ENCODE measurements around the gene ENDOD1.

The ENDOD1 gene

GRCh38 chr11:95154514-95154913 is 64.9 kb downstream of the ENDOD1 start:
- Histone ChIP-seq H4K91ac (ENCODE audit: low read depth, low read length) (no peak overlapping the region), H3K9me3 (ENCODE audit: insufficient read depth, low read depth, low read length) (no peaks in the 10 kb centered on the region), H2AFZ (ENCODE audit: insufficient read depth, low read length, poor library complexity) (no peak overlapping the region), H3K27me3 (ENCODE audit: insufficient read depth, low read length) (no peaks in the 10 kb centered on the region), H4K8ac (ENCODE audit: low read depth, low read length) (no peak overlapping the region), H3K14ac (ENCODE audit: low read length) (no peak overlapping the region), H3K4ac (ENCODE audit: low read depth, low read length) (no peak overlapping the region), H3K23ac (ENCODE audit: low read length) (no peak overlapping the region), H4K12ac (ENCODE audit: low read depth, low read length) (no peak overlapping the region), H3K9ac (ENCODE audit: low read length) (no peak overlapping the region), H2AK5ac (ENCODE audit: low read length) (no peak overlapping the region), H3K4me2 (ENCODE audit: low read length) (no peak overlapping the region), H3K4me3 (ENCODE audit: low read depth, low read length) (no peak overlapping the region), H3K18ac (ENCODE audit: low read length) (no peak overlapping the region), H2BK120ac (ENCODE audit: insufficient read depth, low read length, poor library complexity) (no peak overlapping the region), H3K79me1 (ENCODE audit: low read length) (peaks cover 21% of the 10 kb centered on the region), H3K36me3 (ENCODE audit: control insufficient read depth in 1 of 2, insufficient read depth in 2 of 2, low read length in 2 of 2) (no peaks in the 10 kb centered on the region), H3K79me2 (ENCODE audit: control insufficient read depth, insufficient read depth, low read length, poor library complexity) (peaks cover 10% of the 10 kb centered on the region), H2BK12ac (ENCODE audit: low read length) (no peak overlapping the region), H2BK5ac (ENCODE audit: low read depth, low read length, poor library complexity) (no peak overlapping the region), H3K4me1 (ENCODE audit: control insufficient read depth in 1 of 2, insufficient read depth in 2 of 2, low read length in 2 of 2) (peaks cover 8 to 13% of the 10 kb centered on the region in 2 experiments), H3K27ac (ENCODE audit: low read depth, low read length) (no peak overlapping the region)
- peak; percentile 27 to 71 for DNase-seq

- Histone ChIP-seq H2BK5ac (ENCODE audit: low read depth, low read length, poor library complexity) (no peak overlapping the region), H3K27ac (ENCODE audit: low read depth, low read length) (no peak overlapping the region)
- no CpG with 5 or more reads among the region's 4 CpGs for WGBS (ENCODE audit: extremely low coverage, insufficient coverage, insufficient read length)
These were observed 65.7 kb downstream of the ENDOD1 start for GRCh38 chr11:95155385-95155784.

DNA sequence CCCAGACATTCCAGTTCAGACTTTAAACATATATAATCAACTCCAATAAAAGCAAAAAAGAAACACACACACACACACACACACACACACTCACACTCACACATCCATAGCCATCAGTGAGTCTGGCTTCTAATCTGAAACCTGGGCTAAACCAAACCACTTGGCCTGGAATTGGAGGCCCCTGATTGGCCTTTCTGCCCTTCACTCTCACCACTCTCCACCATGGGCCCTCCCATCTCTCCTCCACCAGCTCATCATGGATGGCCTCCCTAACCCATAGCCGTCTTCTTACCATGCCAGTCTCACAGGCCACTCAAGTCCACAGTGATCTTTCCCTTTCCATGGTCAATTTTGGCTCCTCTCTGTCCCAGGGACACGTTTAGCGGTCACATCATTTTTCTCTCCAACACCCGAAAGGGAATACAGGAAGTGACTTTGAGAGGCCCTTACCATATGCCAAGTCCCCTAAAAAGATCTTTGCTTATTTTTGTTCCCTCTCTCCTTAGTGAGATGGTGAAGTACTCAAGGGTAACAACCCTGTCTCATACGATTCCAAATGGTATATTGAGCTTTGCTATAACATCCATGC is 66.6 kb downstream of the ENDOD1 start:
- peaks cover 4% of the 10 kb centered on the region for H3K79me1 ChIP-seq (ENCODE audit: low read length)
- WGBS (ENCODE audit: extremely low coverage, insufficient coverage, insufficient read length) = no CpG with 5 or more reads among the region's 5 CpGs
- no peak overlapping the region for H4K91ac ChIP-seq (ENCODE audit: low read depth, low read length)
- H3K4ac ChIP-seq (ENCODE audit: low read depth, low read length) = no peak overlapping the region
- no peak overlapping the region for H3K4me3 ChIP-seq (ENCODE audit: low read depth, low read length)
- H3K36me3 ChIP-seq (ENCODE audit: control insufficient read depth in 1 of 2, insufficient read depth in 2 of 2, low read length in 2 of 2) = no peaks in the 10 kb centered on the region
- no peak overlapping the region for H4K12ac ChIP-seq (ENCODE audit: low read depth, low read length)
- H3K14ac ChIP-seq (ENCODE audit: low read length) = no peak overlapping the region
- H2BK12ac ChIP-seq (ENCODE audit: low read length) = no peak overlapping the region
- no peaks in the 10 kb centered on the region for H3K9me3 ChIP-seq (ENCODE audit: insufficient read depth, low read depth, low read length)
- no peak overlapping the region for H4K8ac ChIP-seq (ENCODE audit: low read depth, low read length)
- H3K9ac ChIP-seq (ENCODE audit: low read length) = no peak overlapping the region
- H3K4me1 ChIP-seq (ENCODE audit: control insufficient read depth in 1 of 2, insufficient read depth in 2 of 2, low read length in 2 of 2) = peaks cover 0 to 5% of the 10 kb centered on the region in 2 experiments
- H2BK5ac ChIP-seq (ENCODE audit: low read depth, low read length, poor library complexity) = no peak overlapping the region
- peaks cover under 1% of the 10 kb centered on the region for H3K79me2 ChIP-seq (ENCODE audit: control insufficient read depth, insufficient read depth, low read length, poor library complexity)
- no peak overlapping the region for H2AFZ ChIP-seq (ENCODE audit: insufficient read depth, low read length, poor library complexity)
- no peak overlapping the region for H3K27ac ChIP-seq (ENCODE audit: low read depth, low read length)
- H3K27me3 ChIP-seq (ENCODE audit: insufficient read depth, low read length) = no peaks in the 10 kb centered on the region
- H3K18ac ChIP-seq (ENCODE audit: low read length) = no peak overlapping the region
- no peak overlapping the region for H3K23ac ChIP-seq (ENCODE audit: low read length)
- no peak for DNase-seq
- no peak overlapping the region for H2AK5ac ChIP-seq (ENCODE audit: low read length)
- H3K4me2 ChIP-seq (ENCODE audit: low read length) = no peak overlapping the region
- no peak overlapping the region for H2BK120ac ChIP-seq (ENCODE audit: insufficient read depth, low read length, poor library complexity)

More at GRCh38 chr11:95155385-95155784, 65.7 kb downstream of the ENDOD1 start:
- H2BK120ac ChIP-seq (ENCODE audit: insufficient read depth, low read length, poor library complexity) = no peak overlapping the region
- H4K12ac ChIP-seq (ENCODE audit: low read depth, low read length) = no peak overlapping the region
- H3K4me2 ChIP-seq (ENCODE audit: low read length) = no peak overlapping the region
- peaks cover under 1 to 5% of the 10 kb centered on the region in 2 experiments for H3K4me1 ChIP-seq (ENCODE audit: control insufficient read depth in 1 of 2, insufficient read depth in 2 of 2, low read length in 2 of 2)
- no peak overlapping the region for H3K14ac ChIP-seq (ENCODE audit: low read length)
- no peaks in the 10 kb centered on the region for H3K27me3 ChIP-seq (ENCODE audit: insufficient read depth, low read length)
- no peak overlapping the region for H2AK5ac ChIP-seq (ENCODE audit: low read length)
- H3K9ac ChIP-seq (ENCODE audit: low read length) = no peak overlapping the region
- H3K9me3 ChIP-seq (ENCODE audit: insufficient read depth, low read depth, low read length) = no peaks in the 10 kb centered on the region
- no peak overlapping the region for H3K4me3 ChIP-seq (ENCODE audit: low read depth, low read length)
- peaks cover 12% of the 10 kb centered on the region for H3K79me1 ChIP-seq (ENCODE audit: low read length)
- H4K8ac ChIP-seq (ENCODE audit: low read depth, low read length) = no peak overlapping the region
- no peak overlapping the region for H3K4ac ChIP-seq (ENCODE audit: low read depth, low read length)
- no peak overlapping the region for H2BK12ac ChIP-seq (ENCODE audit: low read length)
- no peaks in the 10 kb centered on the region for H3K36me3 ChIP-seq (ENCODE audit: control insufficient read depth in 1 of 2, insufficient read depth in 2 of 2, low read length in 2 of 2)
- no peak overlapping the region for H2AFZ ChIP-seq (ENCODE audit: insufficient read depth, low read length, poor library complexity)
- peaks cover 7% of the 10 kb centered on the region for H3K79me2 ChIP-seq (ENCODE audit: control insufficient read depth, insufficient read depth, low read length, poor library complexity)
- no peak overlapping the region for H4K91ac ChIP-seq (ENCODE audit: low read depth, low read length)
- no peak for DNase-seq
- H3K18ac ChIP-seq (ENCODE audit: low read length) = no peak overlapping the region
- H3K23ac ChIP-seq (ENCODE audit: low read length) = no peak overlapping the region

DNA sequence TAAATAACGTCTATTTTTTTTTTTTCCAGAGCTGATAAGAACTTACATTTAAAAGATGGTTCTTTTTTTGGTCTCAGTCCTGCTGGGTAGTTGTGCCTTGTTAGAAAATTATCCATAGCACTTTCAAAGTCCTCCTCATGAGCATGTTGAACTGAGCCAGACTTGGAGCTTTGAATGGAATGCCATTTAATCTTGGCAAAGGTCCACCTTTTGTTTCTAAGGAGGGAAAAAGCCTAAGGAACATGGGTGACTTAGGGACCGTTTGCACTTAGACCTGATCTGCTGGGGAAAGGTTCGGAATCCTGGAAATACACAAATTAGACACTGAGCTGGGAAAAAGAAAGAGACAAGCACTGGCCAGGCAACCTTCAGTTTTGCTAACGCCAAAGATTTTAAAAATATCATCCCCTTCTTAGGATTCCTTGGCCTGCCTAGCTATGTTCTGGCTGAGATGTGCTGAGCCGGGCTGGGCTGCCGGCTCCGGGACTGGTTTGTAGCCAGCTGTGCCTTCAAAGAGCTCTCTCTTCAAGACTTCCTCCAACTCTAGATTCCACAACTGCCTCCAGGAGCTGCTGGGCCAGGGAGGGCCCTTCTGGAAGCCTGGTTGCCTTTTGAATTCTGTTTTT is 67.4 kb downstream of the ENDOD1 start:
- Histone ChIP-seq H3K36me3 (ENCODE audit: control insufficient read depth in 1 of 2, insufficient read depth in 2 of 2, low read length in 2 of 2) (no peaks in the 10 kb centered on the region), H3K4me1 (ENCODE audit: control insufficient read depth in 1 of 2, insufficient read depth in 2 of 2, low read length in 2 of 2) (peaks cover 0 to 3% of the 10 kb centered on the region in 2 experiments), H4K8ac (ENCODE audit: low read depth, low read length) (no peak overlapping the region), H4K91ac (ENCODE audit: low read depth, low read length) (peak overlapping the region; percentile 14), H2AFZ (ENCODE audit: insufficient read depth, low read length, poor library complexity) (no peak overlapping the region), H3K14ac (ENCODE audit: low read length) (no peak overlapping the region), H3K27ac (ENCODE audit: low read depth, low read length) (no peak overlapping the region), H2BK12ac (ENCODE audit: low read length) (no peak overlapping the region), H3K4ac (ENCODE audit: low read depth, low read length) (no peak overlapping the region), H2BK120ac (ENCODE audit: insufficient read depth, low read length, poor library complexity) (no peak overlapping the region), H3K4me3 (ENCODE audit: low read depth, low read length) (no peak overlapping the region), H2AK5ac (ENCODE audit: low read length) (no peak overlapping the region), H3K18ac (ENCODE audit: low read length) (no peak overlapping the region), H3K27me3 (ENCODE audit: insufficient read depth, low read length) (no peaks in the 10 kb centered on the region), H3K9ac (ENCODE audit: low read length) (no peak overlapping the region), H3K79me2 (ENCODE audit: control insufficient read depth, insufficient read depth, low read length, poor library complexity) (no peaks in the 10 kb centered on the region), H2BK5ac (ENCODE audit: low read depth, low read length, poor library complexity) (peak overlapping the region; percentile 26), H3K4me2 (ENCODE audit: low read length) (no peak overlapping the region), H3K9me3 (ENCODE audit: insufficient read depth, low read depth, low read length) (no peaks in the 10 kb centered on the region), H4K12ac (ENCODE audit: low read depth, low read length) (no peak overlapping the region), H3K79me1 (ENCODE audit: low read length) (no peaks in the 10 kb centered on the region), H3K23ac (ENCODE audit: low read length) (no peak overlapping the region)
- WGBS (ENCODE audit: extremely low coverage, insufficient coverage, insufficient read length) = no CpG with 5 or more reads among the region's 7 CpGs
- no peak for DNase-seq

All from trophoblast cell (in vitro differentiated cells and primary cell).